Activated T-cell treated with anti-CD3 and anti-CD28 coated beads, Interleukin-2, amount 50 U/mL, for 72 hours (primary cell): Measurements from ENCODE around the gene ATG13. TPM values are rescaled to one million over a fixed set of nuclear protein-coding genes. Genes with fewer than 3 reads are reported as not detected.

Source experiments
- ATAC-seq, 2 donors: fragments of 150-1000 bp; cut with Tn5 transposase; replicated peaks in 1 of 2; 2 replicates each; pipeline ENCODE4 v1.10.0; 2021; ENCODE audit warnings: moderate library complexity in 2 of 2, mild to moderate bottlenecking in 1 of 2
- DNase-seq, 2 donors: peaks; one replicate each; pipeline ENCODE4 v3.0.0; 2021 to 2022; ENCODE audit warnings: mixed read lengths in 1 of 2
- H3K27ac Mint-ChIP-seq: one replicate; pipeline ENCODE4 v1.8.0; 2022; ENCODE audit warnings: mild to moderate bottlenecking, moderate library complexity, mixed read lengths
- H3K27me3 Mint-ChIP-seq: one replicate; pipeline ENCODE4 v1.8.0; 2022; ENCODE audit warnings: low read depth, mixed read lengths
- H3K36me3 Mint-ChIP-seq, 2 donors: one replicate each; pipeline ENCODE4 v1.8.0; 2022; ENCODE audit warnings: mixed read lengths in 2 of 2, mild to moderate bottlenecking in 1 of 2; ENCODE audit not compliant: insufficient read depth in 2 of 2
- H3K4me1 Mint-ChIP-seq: one replicate; pipeline ENCODE4 v1.8.0; 2022; ENCODE audit warnings: low read depth, mixed read lengths
- H3K4me3 Mint-ChIP-seq, 2 donors: one replicate each; pipeline ENCODE4 v1.8.0; 2022; ENCODE audit warnings: mild to moderate bottlenecking in 2 of 2, mixed read lengths in 2 of 2, moderate library complexity in 2 of 2
- H3K9me3 Mint-ChIP-seq, 2 donors: one replicate each; pipeline ENCODE4 v1.8.0; 2022; ENCODE audit warnings: mixed read lengths in 2 of 2
- total RNA-seq, 2 donors: library from RNA; stranded (reverse); gene quantifications; one replicate each; pipeline ENCODE4 v1.2.3, GENCODE V29; 2022

ATG13 gene
- total RNA-seq, 2 donors from 2014 or later = 75.6 to 77.7 TPM

- Mint-ChIP-seq H3K27ac (peak overlapping the region; percentile 41), H3K27me3 (no peaks in the 10 kb centered on the region), H3K4me3 (no peak overlapping the region), H3K4me1 (peaks cover 62% of the 10 kb centered on the region), H3K36me3 (peaks cover 4 to 9% of the 10 kb centered on the region in 2 donors), H3K9me3 (no peaks in the 10 kb centered on the region)
- ATAC-seq (no peak), DNase-seq (no peak)
Measured at GRCh38 chr11:46675949-46676348, 58.6 kb downstream of the ATG13 start.

- Mint-ChIP-seq H3K9me3 (no peaks in the 10 kb centered on the region), H3K4me3 (no peak overlapping the region), H3K27ac (peak overlapping the region; percentile 69), H3K36me3 (peaks cover 4 to 8% of the 10 kb centered on the region in 2 donors), H3K4me1 (peaks cover 55% of the 10 kb centered on the region), H3K27me3 (no peaks in the 10 kb centered on the region)
- DNase-seq (no peak), ATAC-seq (no peak)
Measured at GRCh38 chr11:46676436-46677158, 59.2 kb downstream of the ATG13 start.

- no peaks in the 10 kb centered on the region for H3K27me3 Mint-ChIP-seq
- DNase-seq = no peak
Measured at GRCh38 chr11:46677169-46677568, 59.8 kb downstream of the ATG13 start.

DNA sequence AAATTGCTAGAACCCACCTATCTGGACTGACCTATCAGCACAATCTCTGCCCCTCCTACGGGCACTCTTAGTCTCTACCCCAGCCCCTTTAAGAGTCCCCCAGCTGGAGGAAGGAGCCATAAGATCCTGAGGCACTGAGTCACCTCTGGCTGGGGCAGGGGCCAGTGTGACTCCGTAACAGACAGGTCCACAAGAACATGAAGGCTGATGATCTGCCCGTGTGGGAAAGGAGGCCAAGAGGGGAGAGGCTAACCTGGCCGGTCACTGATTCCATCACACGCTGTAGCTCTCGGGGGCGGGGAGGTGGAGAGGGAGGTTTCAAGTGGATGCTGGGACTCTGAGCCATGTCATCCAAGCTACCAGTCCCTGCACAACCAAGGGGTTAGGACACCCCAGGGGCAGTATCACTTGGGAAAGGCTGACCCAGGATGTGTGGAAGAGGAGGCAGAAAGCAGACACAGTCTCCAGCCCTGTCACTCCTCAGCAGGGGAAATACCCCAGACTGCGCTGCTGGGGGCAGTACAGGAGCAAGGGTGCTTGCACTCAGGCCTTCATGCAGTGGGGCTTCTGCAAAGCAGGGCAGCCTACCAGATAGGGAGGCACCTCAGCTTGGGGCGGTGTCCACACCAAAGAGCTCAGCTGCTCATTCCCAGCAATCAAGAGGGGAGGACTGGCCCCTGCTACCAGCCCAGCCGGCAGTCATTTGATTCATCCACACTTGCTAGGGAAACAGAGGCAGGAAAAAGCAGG, 60.8 kb downstream of the ATG13 start:
- Mint-ChIP-seq H3K4me1 (peaks cover 40% of the 10 kb centered on the region), H3K36me3 (peaks cover 1 to 5% of the 10 kb centered on the region in 2 donors), H3K27me3 (no peaks in the 10 kb centered on the region), H3K27ac (no peak overlapping the region), H3K9me3 (no peaks in the 10 kb centered on the region), H3K4me3 (no peak overlapping the region)
- peak; percentile 14 to 20 for ATAC-seq
- DNase-seq = no peak

More at GRCh38 chr11:46677169-46677568, 59.8 kb downstream of the ATG13 start:
- Mint-ChIP-seq H3K27ac (peak overlapping the region; percentile 69), H3K4me3 (no peak overlapping the region), H3K9me3 (no peaks in the 10 kb centered on the region), H3K36me3 (peaks cover 4 to 8% of the 10 kb centered on the region in 2 donors), H3K4me1 (peaks cover 50% of the 10 kb centered on the region)
- no peak for ATAC-seq

DNA sequence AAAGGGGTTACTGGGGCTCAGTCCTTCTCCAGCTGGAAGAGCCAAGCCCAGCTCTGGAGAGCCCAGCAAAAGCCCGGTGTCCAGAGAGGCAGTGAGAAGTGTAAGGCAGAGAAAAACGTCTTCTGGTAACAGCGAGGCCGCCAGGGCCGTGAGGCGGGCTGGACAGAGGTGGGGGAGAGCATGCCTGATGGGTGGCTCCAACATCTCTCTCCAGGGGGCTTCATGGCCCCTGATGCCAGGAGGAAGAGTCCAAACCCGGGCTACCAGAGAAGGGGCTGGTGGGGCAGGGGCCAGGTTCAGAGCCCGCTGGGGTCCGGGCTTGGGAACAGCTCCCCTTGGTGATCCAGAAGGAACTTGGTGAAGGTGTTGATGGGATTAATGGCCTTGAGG, 61.4 kb downstream of the ATG13 start:
- H3K27me3 Mint-ChIP-seq = no peaks in the 10 kb centered on the region
- ATAC-seq = no peak
- no peaks in the 10 kb centered on the region for H3K9me3 Mint-ChIP-seq
- H3K4me3 Mint-ChIP-seq = no peak overlapping the region
- H3K36me3 Mint-ChIP-seq = peaks cover 1 to 5% of the 10 kb centered on the region in 2 donors
- DNase-seq = no peak
- peaks cover 39% of the 10 kb centered on the region for H3K4me1 Mint-ChIP-seq
- no peak overlapping the region for H3K27ac Mint-ChIP-seq

DNA sequence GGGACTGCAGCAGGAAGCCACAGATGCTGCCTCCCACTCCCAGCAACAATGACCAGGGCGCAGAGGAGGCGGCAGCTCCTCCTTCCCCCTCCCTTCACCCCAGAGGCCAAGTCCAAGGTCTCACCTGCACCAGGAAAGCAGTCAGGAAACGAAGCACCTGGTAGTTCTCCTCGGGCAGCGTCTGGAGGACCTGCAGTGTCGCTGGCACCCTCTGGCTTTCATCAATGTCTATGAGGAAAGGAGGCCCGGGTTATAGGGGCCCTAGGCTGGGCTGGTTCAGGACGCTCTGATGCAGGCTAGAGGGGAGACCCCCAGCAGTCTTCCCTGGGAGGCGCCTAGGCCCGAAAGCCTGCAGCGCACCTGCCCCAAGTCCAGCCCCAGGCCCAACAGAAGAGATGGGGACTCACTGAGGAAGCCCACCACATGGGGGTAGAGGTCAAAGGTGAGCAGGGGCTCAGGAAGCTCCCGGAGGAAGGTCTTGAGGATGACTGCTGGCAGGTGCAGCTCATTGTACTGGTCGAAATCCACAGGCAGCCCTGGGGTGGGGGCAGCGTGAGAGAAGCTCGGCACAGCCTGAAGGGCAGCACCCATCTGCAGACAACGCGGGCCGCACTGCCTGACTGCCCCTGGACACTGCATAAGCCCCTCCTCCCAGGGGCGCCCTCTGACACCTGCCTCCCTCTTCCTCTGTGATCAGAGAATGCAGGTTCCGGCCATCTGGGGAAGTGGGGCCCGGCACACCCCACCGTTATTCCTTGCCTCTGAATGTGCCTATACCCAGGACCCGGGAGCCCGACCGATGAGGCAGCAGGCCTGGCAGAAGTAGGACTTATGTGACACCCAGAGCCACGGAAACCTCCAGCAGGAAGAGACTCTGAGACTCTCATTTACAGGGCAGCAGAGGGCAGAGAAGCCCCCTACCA, 62.1 kb downstream of the ATG13 start:
- Mint-ChIP-seq H3K27ac (no peak overlapping the region), H3K4me1 (peaks cover 33% of the 10 kb centered on the region)

DNA sequence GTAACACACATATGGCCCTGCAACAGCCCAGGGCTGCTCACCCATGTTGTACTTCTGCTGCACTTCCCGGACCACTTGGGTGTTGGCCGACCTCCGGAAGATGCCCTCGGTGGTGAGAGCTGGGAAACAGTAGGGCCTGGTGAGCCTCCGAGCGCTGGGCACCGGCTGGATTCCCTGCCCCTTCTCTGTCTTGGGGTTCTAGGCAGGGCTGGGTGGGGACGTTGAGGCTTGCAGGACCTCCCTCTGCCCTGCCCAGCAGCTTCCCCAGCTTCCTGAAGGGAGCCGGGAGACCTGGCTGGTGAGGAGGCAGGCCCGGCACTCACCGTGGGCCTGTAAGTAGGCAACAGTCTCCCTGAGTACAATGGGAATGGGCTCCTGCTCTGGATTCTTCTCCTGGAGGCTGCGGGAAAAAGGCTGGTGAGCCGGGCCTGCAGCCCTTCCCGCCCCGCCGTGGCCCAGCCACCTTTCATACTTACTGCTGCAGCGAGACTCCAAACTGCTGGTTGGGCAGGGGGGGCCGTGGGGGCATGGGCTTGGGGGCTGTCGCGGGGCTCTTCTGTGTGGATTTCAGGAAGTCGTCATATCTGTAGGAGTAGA, 62.9 kb downstream of the ATG13 start:
- H3K4me3 Mint-ChIP-seq = no peak overlapping the region
- DNase-seq = no peak
- H3K4me1 Mint-ChIP-seq = peaks cover 27% of the 10 kb centered on the region
- H3K36me3 Mint-ChIP-seq = peaks cover 1 to 5% of the 10 kb centered on the region in 2 donors
- no peak for ATAC-seq
- no peaks in the 10 kb centered on the region for H3K9me3 Mint-ChIP-seq
- no peaks in the 10 kb centered on the region for H3K27me3 Mint-ChIP-seq
- no peak overlapping the region for H3K27ac Mint-ChIP-seq

More for the DNA sequence above, 62.1 kb downstream of the ATG13 start:
- Mint-ChIP-seq H3K4me3 (no peak overlapping the region), H3K27me3 (no peaks in the 10 kb centered on the region), H3K9me3 (no peaks in the 10 kb centered on the region), H3K36me3 (peaks cover 1 to 5% of the 10 kb centered on the region in 2 donors)
- DNase-seq (no peak), ATAC-seq (no peak)

GRCh38 chr11:46680815-46681214, 63.5 kb downstream of the ATG13 start:
- DNase-seq = no peak
- Mint-ChIP-seq H3K9me3 (no peaks in the 10 kb centered on the region), H3K4me3 (no peak overlapping the region), H3K27me3 (no peaks in the 10 kb centered on the region), H3K27ac (no peak overlapping the region), H3K4me1 (peaks cover 22% of the 10 kb centered on the region), H3K36me3 (peaks cover 1 to 5% of the 10 kb centered on the region in 2 donors)
- ATAC-seq = no peak

- H3K36me3 Mint-ChIP-seq = peaks cover 3 to 7% of the 10 kb centered on the region in 2 donors
- ATAC-seq = no peak
- H3K4me3 Mint-ChIP-seq = no peak overlapping the region
- no peak overlapping the region for H3K27ac Mint-ChIP-seq
- DNase-seq = no peak
- H3K4me1 Mint-ChIP-seq = peaks cover 15% of the 10 kb centered on the region
- H3K9me3 Mint-ChIP-seq = no peaks in the 10 kb centered on the region
- H3K27me3 Mint-ChIP-seq = no peaks in the 10 kb centered on the region
Measured at GRCh38 chr11:46681814-46682213, 64.5 kb downstream of the ATG13 start.

DNA sequence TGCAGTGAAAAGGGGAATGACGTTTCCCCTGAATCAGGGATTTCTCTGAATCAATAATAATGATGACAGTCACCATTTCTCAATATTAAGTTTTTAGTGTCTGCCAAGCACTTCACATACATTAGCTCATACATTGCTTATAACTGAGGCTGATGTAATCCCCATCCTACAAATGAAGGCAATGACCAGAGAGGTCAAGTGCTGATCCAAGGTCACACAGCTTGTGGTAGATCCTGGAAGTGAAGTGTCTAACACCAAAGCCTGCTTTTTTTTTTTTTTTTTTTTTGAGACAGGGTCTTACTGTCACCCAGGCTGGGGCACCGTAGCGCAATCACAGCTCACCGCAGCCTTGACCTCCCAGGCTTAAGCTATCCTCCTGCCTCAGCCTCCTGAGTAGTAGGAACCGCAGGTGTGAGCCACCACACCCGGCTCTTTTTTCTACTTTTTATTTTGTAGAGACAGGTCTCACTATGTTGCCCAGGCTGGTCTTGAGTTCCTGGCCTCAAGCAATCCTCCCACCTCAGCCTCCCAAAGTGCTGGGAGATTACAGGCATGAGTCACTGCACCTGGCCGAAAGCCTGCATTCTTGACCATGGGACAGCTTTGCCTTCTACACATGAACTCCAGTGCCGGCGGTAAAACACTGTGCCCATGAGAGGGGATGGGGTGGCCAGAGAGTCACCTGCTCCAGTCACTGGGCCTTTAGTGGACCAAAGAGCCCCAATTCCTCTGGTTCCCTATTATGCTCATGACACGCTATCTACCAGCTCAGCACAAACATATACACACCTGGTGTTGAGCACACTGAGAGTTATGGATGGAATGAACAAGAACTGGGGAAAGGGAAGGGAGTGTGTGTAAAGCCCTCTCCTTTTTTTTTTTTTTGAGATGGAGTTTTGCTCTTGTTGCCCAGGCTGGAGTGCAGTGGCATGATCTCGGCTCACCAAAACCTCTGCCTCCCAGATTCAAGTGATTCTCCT, 65.7 kb downstream of the ATG13 start:
- H3K9me3 Mint-ChIP-seq = no peaks in the 10 kb centered on the region
- DNase-seq (no peak), ATAC-seq (no peak)
- H3K27me3 Mint-ChIP-seq = no peaks in the 10 kb centered on the region
- H3K4me3 Mint-ChIP-seq = no peak overlapping the region
- no peak overlapping the region for H3K27ac Mint-ChIP-seq
- peaks cover 2 to 4% of the 10 kb centered on the region in 2 donors for H3K36me3 Mint-ChIP-seq
- H3K4me1 Mint-ChIP-seq = peaks cover 6% of the 10 kb centered on the region

DNA sequence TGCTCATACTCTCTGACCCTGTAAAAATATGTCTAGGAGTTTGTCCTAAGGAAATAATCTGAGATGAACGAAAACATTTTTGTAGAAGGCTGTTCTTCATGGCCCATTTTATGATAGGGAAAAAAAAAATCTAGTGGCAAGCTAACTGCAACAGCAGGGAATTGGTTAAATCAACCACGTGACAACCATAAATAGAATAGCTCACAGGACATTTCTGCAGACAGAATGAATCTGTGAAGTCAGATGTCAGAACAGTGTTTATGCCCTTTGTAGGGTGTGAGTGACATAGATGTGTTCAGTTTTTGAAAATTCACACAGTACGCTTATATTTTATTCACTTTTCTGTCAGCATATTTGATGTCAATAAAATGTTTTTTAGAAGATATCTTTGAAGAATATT, 67.0 kb downstream of the ATG13 start:
- Mint-ChIP-seq H3K27me3 (no peaks in the 10 kb centered on the region), H3K4me3 (no peak overlapping the region), H3K9me3 (no peaks in the 10 kb centered on the region), H3K36me3 (peaks cover 2 to 3% of the 10 kb centered on the region in 2 donors), H3K27ac (no peak overlapping the region), H3K4me1 (no peaks in the 10 kb centered on the region)
- DNase-seq (no peak), ATAC-seq (no peak)
